Adrenal gland (tissue), 5 donors: Measurements from ENCODE around the gene SAA4.
"Not testable (repeated sequence)": the region's sequence is repeated elsewhere in the genome, so short reads cannot be mapped to it uniquely, and the experiment has no call there.

Experiments
- CTCF ChIP-seq, 6 experiments: fragments of 450-650 bp in 4 of 6; fragments of 200-600 bp in 2 of 6; sonication (generic) in 1 of 6; IDR thresholded peaks; 1 replicate in 5 of 6; 2 replicates in 1 of 6; pipeline versions ENCODE4 v1.5.1 to v1.8.0; 2016 to 2021; ENCODE audit warnings: antibody characterized with exemption in 6 of 6, mild to moderate bottlenecking in 2 of 6, moderate library complexity in 1 of 6
- POLR2A ChIP-seq, 2 donors: fragments of 450-650 bp; IDR thresholded peaks; one replicate each; pipeline ENCODE4 v1.6.1; 2017; ENCODE audit warnings: antibody characterized with exemption in 2 of 2, mild to moderate bottlenecking in 2 of 2, moderate library complexity in 1 of 2
- donor health status: DM: no; HTN: no; CAD: no.

- TF ChIP-seq CTCF, POLR2A (IDR thresholded peaks at IDR 0.05): not testable (repeated sequence)
These were observed 46.9 kb downstream of the SAA4 start for GRCh38 chr11:18189476-18190245.
